Glutamatergic neuron (in vitro differentiated cells): ENCODE measurements around the gene PITPNM2. TPM values are rescaled to one million over a fixed set of nuclear protein-coding genes. Genes with fewer than 3 reads are reported as not detected.

Experiments
- DNase-seq: peaks from one replicate; pipeline ENCODE4 v3.0.0; 2022
- H3K27ac Mint-ChIP-seq: one replicate; pipeline ENCODE4 v1.8.0; 2020; ENCODE audit warnings: mild to moderate bottlenecking, mixed read lengths, inconsistent platforms; ENCODE audit not compliant: unreplicated experiment
- H3K27me3 Mint-ChIP-seq: one replicate; pipeline ENCODE4 v1.8.0; 2020; ENCODE audit warnings: mild to moderate bottlenecking, moderate library complexity, mixed read lengths, inconsistent platforms; ENCODE audit not compliant: unreplicated experiment
- H3K36me3 Mint-ChIP-seq: one replicate; pipeline ENCODE4 v1.8.0; 2020; ENCODE audit warnings: mild to moderate bottlenecking, mixed read lengths, inconsistent platforms; ENCODE audit not compliant: unreplicated experiment
- H3K4me1 Mint-ChIP-seq: one replicate; pipeline ENCODE4 v1.8.0; 2020; ENCODE audit warnings: mild to moderate bottlenecking, low read depth, mixed read lengths, inconsistent platforms; ENCODE audit not compliant: unreplicated experiment
- H3K4me3 Mint-ChIP-seq: one replicate; pipeline ENCODE4 v1.8.0; 2020; ENCODE audit warnings: mild to moderate bottlenecking, mixed read lengths, inconsistent platforms; ENCODE audit not compliant: unreplicated experiment
- H3K9me3 Mint-ChIP-seq: one replicate; pipeline ENCODE4 v1.8.0; 2020; ENCODE audit warnings: mild to moderate bottlenecking, moderate library complexity, mixed read lengths, inconsistent platforms; ENCODE audit not compliant: unreplicated experiment
- total RNA-seq: library from RNA; stranded (reverse); fragmentation: NEBNext Ultra II Directional; extraction: Animal tissue kit (Norgen Biotek cat#: 25700); gene quantifications from one replicate; pipeline ENCODE4 v1.2.1, GENCODE V29; 2021; ENCODE audit not compliant: unreplicated experiment
- TF ChIP-seq, protein P1 (sequence below): fragments of 200-600 bp; sonication (generic); IDR thresholded peaks from one replicate; pipeline ENCODE4 v1.5.0; 2021; ENCODE audit not compliant: partially characterized antibody, unreplicated experiment

Gene PITPNM2
- total RNA-seq, 1 donor from 2014 or later: 19.6 TPM

DNA sequence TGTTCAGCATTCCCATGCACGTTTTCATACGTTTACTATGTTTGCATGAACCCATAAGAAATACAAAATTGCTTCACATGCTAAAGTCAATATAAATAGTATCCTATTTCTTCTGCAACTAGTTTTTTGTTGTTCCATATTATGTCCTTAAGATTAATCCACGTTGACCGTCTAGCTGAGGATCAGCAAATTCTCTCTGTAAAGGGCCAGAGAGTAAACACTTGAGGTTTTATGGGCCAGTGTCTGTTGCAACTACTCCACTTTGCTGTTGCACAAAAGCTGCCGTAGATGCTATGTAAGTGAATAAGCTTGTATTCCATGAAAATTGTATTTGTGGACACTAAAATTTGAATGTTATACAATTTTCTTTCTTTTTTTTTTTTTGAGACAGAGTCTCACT is 21.1 kb upstream of the PITPNM2 start:
- TF ChIP-seq, protein P1, sequence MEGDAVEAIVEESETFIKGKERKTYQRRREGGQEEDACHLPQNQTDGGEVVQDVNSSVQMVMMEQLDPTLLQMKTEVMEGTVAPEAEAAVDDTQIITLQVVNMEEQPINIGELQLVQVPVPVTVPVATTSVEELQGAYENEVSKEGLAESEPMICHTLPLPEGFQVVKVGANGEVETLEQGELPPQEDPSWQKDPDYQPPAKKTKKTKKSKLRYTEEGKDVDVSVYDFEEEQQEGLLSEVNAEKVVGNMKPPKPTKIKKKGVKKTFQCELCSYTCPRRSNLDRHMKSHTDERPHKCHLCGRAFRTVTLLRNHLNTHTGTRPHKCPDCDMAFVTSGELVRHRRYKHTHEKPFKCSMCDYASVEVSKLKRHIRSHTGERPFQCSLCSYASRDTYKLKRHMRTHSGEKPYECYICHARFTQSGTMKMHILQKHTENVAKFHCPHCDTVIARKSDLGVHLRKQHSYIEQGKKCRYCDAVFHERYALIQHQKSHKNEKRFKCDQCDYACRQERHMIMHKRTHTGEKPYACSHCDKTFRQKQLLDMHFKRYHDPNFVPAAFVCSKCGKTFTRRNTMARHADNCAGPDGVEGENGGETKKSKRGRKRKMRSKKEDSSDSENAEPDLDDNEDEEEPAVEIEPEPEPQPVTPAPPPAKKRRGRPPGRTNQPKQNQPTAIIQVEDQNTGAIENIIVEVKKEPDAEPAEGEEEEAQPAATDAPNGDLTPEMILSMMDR: no peak
- peaks cover 5% of the 10 kb centered on the region for H3K36me3 Mint-ChIP-seq
- no peak for DNase-seq
- no peaks in the 10 kb centered on the region for H3K4me1 Mint-ChIP-seq
- no peak overlapping the region for H3K27ac Mint-ChIP-seq
- peaks cover 2% of the 10 kb centered on the region for H3K9me3 Mint-ChIP-seq
- H3K27me3 Mint-ChIP-seq: peaks cover 2% of the 10 kb centered on the region
- no peak overlapping the region for H3K4me3 Mint-ChIP-seq

GRCh38 chr12:123167329-123167728 is 16.4 kb upstream of the PITPNM2 start:
- Mint-ChIP-seq H3K9me3 (no peaks in the 10 kb centered on the region), H3K36me3 (no peaks in the 10 kb centered on the region), H3K4me1 (no peaks in the 10 kb centered on the region), H3K27ac (no peak overlapping the region), H3K27me3 (peaks cover 2% of the 10 kb centered on the region), H3K4me3 (no peak overlapping the region)
- no peak for DNase-seq
- TF ChIP-seq, protein P1: no peak

DNA sequence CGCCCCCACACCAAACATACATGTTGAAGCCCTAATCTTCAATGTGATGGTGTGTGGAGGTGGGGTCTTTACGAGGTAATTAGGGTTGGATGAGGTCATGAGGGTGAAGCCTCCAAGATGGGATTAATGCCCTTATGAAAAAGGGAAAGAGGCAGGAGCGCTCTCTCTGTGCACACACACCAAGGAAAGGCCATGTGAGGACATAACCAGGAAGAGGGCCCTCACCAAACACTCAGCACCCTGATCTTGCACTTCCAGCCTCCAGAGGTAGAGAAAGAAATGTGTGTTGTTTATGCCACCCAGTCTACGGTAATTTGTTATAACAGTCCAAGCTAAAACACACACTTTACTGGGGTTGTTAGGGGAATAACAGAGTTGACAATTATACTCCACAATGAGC is 14.6 kb upstream of the PITPNM2 start:
- TF ChIP-seq, protein P1: no peak
- no peaks in the 10 kb centered on the region for H3K9me3 Mint-ChIP-seq
- no peaks in the 10 kb centered on the region for H3K36me3 Mint-ChIP-seq
- H3K4me3 Mint-ChIP-seq: no peak overlapping the region
- peaks cover 2% of the 10 kb centered on the region for H3K27me3 Mint-ChIP-seq
- DNase-seq: no peak
- H3K27ac Mint-ChIP-seq: no peak overlapping the region
- no peaks in the 10 kb centered on the region for H3K4me1 Mint-ChIP-seq

DNA sequence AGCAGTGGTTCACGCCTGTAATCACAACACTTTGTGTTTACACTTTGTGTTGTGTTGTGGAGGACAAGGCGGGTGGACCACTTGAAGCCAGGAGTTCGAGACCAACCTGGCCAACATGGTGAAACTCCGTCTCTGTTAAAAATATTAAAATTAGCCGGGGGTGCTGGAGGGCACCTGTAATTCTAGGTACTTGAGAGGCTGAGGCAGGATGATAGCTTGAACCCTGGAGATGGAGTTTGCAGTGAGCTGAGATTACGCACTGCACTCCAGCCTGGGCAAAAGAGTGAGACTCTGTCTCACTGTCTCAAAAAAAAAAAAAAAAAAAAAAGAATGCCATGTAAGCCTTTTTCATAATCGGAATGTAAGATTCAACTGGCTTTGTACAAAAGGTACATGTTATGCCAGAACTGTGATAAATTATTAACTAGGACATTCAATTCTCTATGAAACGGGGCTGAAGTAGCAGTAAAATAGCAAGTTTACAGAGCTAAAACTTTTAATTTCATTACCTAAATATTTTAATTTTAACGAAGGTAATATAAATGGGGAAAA is 13.9 kb upstream of the PITPNM2 start:
- H3K9me3 Mint-ChIP-seq: no peaks in the 10 kb centered on the region
- H3K27me3 Mint-ChIP-seq: peaks cover 2% of the 10 kb centered on the region
- TF ChIP-seq, protein P1: no peak
- H3K36me3 Mint-ChIP-seq: no peaks in the 10 kb centered on the region
- no peaks in the 10 kb centered on the region for H3K4me1 Mint-ChIP-seq
- no peak overlapping the region for H3K4me3 Mint-ChIP-seq
- no peak for DNase-seq
- no peak overlapping the region for H3K27ac Mint-ChIP-seq

- H3K4me3 Mint-ChIP-seq: no peak overlapping the region
- H3K4me1 Mint-ChIP-seq: no peaks in the 10 kb centered on the region
- TF ChIP-seq, protein P1: no peak
Observed at GRCh38 chr12:123164222-123164621, 13.3 kb upstream of the PITPNM2 start.

More at GRCh38 chr12:123164222-123164621, 13.3 kb upstream of the PITPNM2 start:
- H3K9me3 Mint-ChIP-seq: no peaks in the 10 kb centered on the region
- no peaks in the 10 kb centered on the region for H3K36me3 Mint-ChIP-seq
- H3K27ac Mint-ChIP-seq: no peak overlapping the region
- H3K27me3 Mint-ChIP-seq: peaks cover 2% of the 10 kb centered on the region
- no peak for DNase-seq
